B cell (primary cell): ENCODE data around the gene RAB42. TPM values are rescaled to one million over a fixed set of nuclear protein-coding genes. Genes with fewer than 3 reads are reported as not detected.

ENCODE experiments used
- ATAC-seq: fragments of 200-7000 bp; cut with Tn5 transposase; one replicate; pipeline ENCODE4 v1.10.0; 2021; ENCODE audit warnings: low read depth, mild to moderate bottlenecking, moderate number of reproducible peaks, moderate library complexity
- CTCF ChIA-PET: fragments of 350-600 bp; sonication (Branson Sonifier 250); formaldehyde crosslinking; loops from one replicate; lab custom pipeline; 2021; ENCODE audit warnings: antibody characterized with exemption, inconsistent platforms; lab: Charles Lee
- POLR2A ChIA-PET: fragments of 350-600 bp; sonication (Branson Sonifier 250); formaldehyde crosslinking; loops from one replicate; lab custom pipeline; 2021; ENCODE audit warnings: antibody characterized with exemption; lab: Charles Lee
- DNase-seq: peaks from one replicate; pipeline ENCODE4 v3.0.0; 2013
- H2AFZ ChIP-seq: 2 replicates; pipeline ENCODE4 v1.6.1; 2012; ENCODE audit warnings: mild to moderate bottlenecking, low read depth, low read length; ENCODE audit not compliant: insufficient read depth, poor library complexity, severe bottlenecking
- H3K27ac ChIP-seq, 2 donors: 1 replicate in 1 of 2; 2 replicates in 1 of 2; pipeline ENCODE4 v1.5.1; 2012 to 2013; ENCODE audit warnings: low read length in 2 of 2, mild to moderate bottlenecking in 2 of 2, moderate library complexity in 1 of 2
- H3K27me3 ChIP-seq, 4 experiments: fragments of 200-600 bp in 1 of 4; sonication (generic) in 1 of 4; replicated peaks in 1 of 4; 1 replicate in 2 of 4; 2 replicates in 2 of 4; pipeline versions ENCODE4 v1.6.1 to v1.7.0; 2013 to 2016; ENCODE audit warnings: low read length in 3 of 4, mild to moderate bottlenecking in 2 of 4, mixed read lengths in 1 of 4, moderate library complexity in 1 of 4; ENCODE audit not compliant: insufficient read depth in 4 of 4, control insufficient read depth in 3 of 4; ENCODE audit errors: control extremely low read depth in 1 of 4
- H3K36me3 ChIP-seq, 2 experiments: replicated peaks in 1 of 2; 1 replicate in 1 of 2; 2 replicates in 1 of 2; pipeline versions ENCODE4 v1.6.1 to v1.7.1; 2013; ENCODE audit warnings: low read length in 1 of 2; ENCODE audit not compliant: insufficient read depth in 2 of 2, control insufficient read depth in 1 of 2; ENCODE audit errors: control extremely low read depth in 1 of 2, extremely low read depth in 1 of 2
- H3K4me1 ChIP-seq, 2 donors: fragments of 200-600 bp in 1 of 2; sonication (generic) in 1 of 2; 1 replicate in 1 of 2; 2 replicates in 1 of 2; pipeline versions ENCODE4 v1.5.1 to v1.6.1; 2013 to 2017; ENCODE audit warnings: low read length in 2 of 2; ENCODE audit not compliant: control insufficient read depth in 2 of 2, insufficient read depth in 2 of 2
- H3K4me2 ChIP-seq: replicated peaks from 2 replicates; pipeline ENCODE3; 2012; ENCODE audit warnings: mild to moderate bottlenecking, low read depth, low read length; ENCODE audit not compliant: poor library complexity, severe bottlenecking
- H3K4me3 ChIP-seq, 5 experiments: fragments of 200-600 bp in 1 of 5; sonication (generic) in 1 of 5; 1 replicate in 3 of 5; 2 replicates in 2 of 5; pipeline versions ENCODE4 v1.5.1 to v1.7.0; 2011 to 2016; ENCODE audit warnings: low read length in 4 of 5, mild to moderate bottlenecking in 4 of 5, low read depth in 2 of 5, control low read depth in 1 of 5, moderate library complexity in 1 of 5; ENCODE audit not compliant: insufficient read depth in 1 of 5; ENCODE audit errors: control extremely low read depth in 1 of 5, extremely low read depth in 1 of 5
- H3K79me2 ChIP-seq: fragments of 200-600 bp; sonication (generic); one replicate; pipeline ENCODE4 v1.6.0; 2016; ENCODE audit warnings: low read length; ENCODE audit not compliant: control insufficient read depth, insufficient read depth
- H3K9ac ChIP-seq: fragments of 200-600 bp; sonication (generic); 2 replicates; pipeline ENCODE4 v1.6.1; 2017; ENCODE audit warnings: mild to moderate bottlenecking, low read length, moderate library complexity
- H3K9me3 ChIP-seq, 3 donors: one replicate each; pipeline versions ENCODE4 v1.6.1 to v1.7.1; 2013; ENCODE audit warnings: low read length in 2 of 3; ENCODE audit not compliant: control insufficient read depth in 2 of 3, insufficient read depth in 1 of 3; ENCODE audit errors: control extremely low read depth in 1 of 3
- H4K20me1 ChIP-seq: 2 replicates; pipeline ENCODE4 v1.6.0; 2012; ENCODE audit warnings: mild to moderate bottlenecking, low read length; ENCODE audit not compliant: insufficient read depth, control insufficient read depth, poor library complexity, severe bottlenecking
- H3K27ac Mint-ChIP-seq: one replicate; pipeline ENCODE4 v1.8.0; 2021; ENCODE audit warnings: mixed read lengths
- H3K27me3 Mint-ChIP-seq: one replicate; pipeline ENCODE4 v1.8.0; 2021; ENCODE audit warnings: mixed read lengths
- H3K4me1 Mint-ChIP-seq: one replicate; pipeline ENCODE4 v1.8.0; 2021; ENCODE audit warnings: mixed read lengths
- H3K4me3 Mint-ChIP-seq: one replicate; pipeline ENCODE4 v1.8.0; 2021; ENCODE audit warnings: mixed read lengths
- H3K9me3 Mint-ChIP-seq: one replicate; pipeline ENCODE4 v1.8.0; 2022; ENCODE audit warnings: mixed read lengths; ENCODE audit not compliant: insufficient read depth
- EZH2 ChIP-seq: IDR thresholded peaks from 2 replicates; pipeline ENCODE4 v1.6.1; 2012; ENCODE audit warnings: borderline replicate concordance, low read depth, mild to moderate bottlenecking, moderate library complexity, low read length; ENCODE audit not compliant: insufficient read depth, poor library complexity, severe bottlenecking
- WGBS: methylation state at CpG from one replicate; pipeline ENCODE4 v1.1.5; 2013; ENCODE audit warnings: missing lambda C conversion rate; ENCODE audit not compliant: insufficient coverage; 5-methylcytosine and 5-hydroxymethylcytosine counted together
- intact Hi-C: fragments of 100-400 bp; cut with micrococcal nuclease; formaldehyde crosslinking; loops from one replicate; pipeline ENCODE4 v1.10.0; 2022
- polyA plus RNA-seq: library from polyadenylated mRNA; depleted of rRNA; stranded (reverse); fragments of >200 nt; gene quantifications from 2 replicates; pipeline ENCODE4 v1.2.3, GENCODE V29; 2012
- total RNA-seq, 2 donors: library from RNA; stranded (reverse); fragments of 120-200 nt in 1 of 2; gene quantifications; 1 replicate in 1 of 2; 2 replicates in 1 of 2; pipeline versions ENCODE4 v1.2.3 to v1.2.4, GENCODE V29; 2013 to 2022
- TF ChIP-seq, protein P1 (sequence below): fragments of 200-600 bp; IDR thresholded peaks from one replicate; pipeline ENCODE4 v1.8.0; 2022; ENCODE audit warnings: antibody characterized with exemption, mild to moderate bottlenecking

Gene RAB42
- total and polyA plus RNA-seq, 2 donors (not counting 1 experiment from before 2014, with no cell fraction given): not detected

DNA sequence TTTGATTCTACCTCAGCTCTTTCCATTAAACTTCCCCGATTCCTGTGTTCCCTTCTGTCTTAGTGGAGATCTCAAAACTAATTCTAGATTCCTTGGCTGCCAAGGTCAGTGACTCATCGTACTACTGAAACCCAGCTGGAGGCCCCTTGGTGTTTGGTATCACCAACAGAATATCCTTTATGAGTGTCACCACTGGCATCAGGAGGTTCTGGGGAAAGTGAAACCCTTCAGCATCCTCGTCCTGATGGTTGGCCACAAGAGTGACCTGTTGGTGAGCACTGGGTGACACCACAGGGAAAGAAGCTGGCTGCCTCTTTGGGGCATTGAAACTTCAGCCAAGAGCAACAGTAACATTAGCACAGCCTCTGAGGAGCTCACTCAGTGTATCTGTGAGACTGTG, 9.6 kb downstream of the RAB42 start:
- Mint-ChIP-seq H3K9me3 (no peaks in the 10 kb centered on the region), H3K27me3 (no peaks in the 10 kb centered on the region), H3K4me3 (no peak overlapping the region), H3K27ac (no peak overlapping the region), H3K4me1 (no peaks in the 10 kb centered on the region)
- ATAC-seq: no peak
- H3K4me3 ChIP-seq: no peak overlapping the region
- intact Hi-C loops: no loop called here
- TF ChIP-seq EZH2: no peak
- TF ChIP-seq, protein P1, sequence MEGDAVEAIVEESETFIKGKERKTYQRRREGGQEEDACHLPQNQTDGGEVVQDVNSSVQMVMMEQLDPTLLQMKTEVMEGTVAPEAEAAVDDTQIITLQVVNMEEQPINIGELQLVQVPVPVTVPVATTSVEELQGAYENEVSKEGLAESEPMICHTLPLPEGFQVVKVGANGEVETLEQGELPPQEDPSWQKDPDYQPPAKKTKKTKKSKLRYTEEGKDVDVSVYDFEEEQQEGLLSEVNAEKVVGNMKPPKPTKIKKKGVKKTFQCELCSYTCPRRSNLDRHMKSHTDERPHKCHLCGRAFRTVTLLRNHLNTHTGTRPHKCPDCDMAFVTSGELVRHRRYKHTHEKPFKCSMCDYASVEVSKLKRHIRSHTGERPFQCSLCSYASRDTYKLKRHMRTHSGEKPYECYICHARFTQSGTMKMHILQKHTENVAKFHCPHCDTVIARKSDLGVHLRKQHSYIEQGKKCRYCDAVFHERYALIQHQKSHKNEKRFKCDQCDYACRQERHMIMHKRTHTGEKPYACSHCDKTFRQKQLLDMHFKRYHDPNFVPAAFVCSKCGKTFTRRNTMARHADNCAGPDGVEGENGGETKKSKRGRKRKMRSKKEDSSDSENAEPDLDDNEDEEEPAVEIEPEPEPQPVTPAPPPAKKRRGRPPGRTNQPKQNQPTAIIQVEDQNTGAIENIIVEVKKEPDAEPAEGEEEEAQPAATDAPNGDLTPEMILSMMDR: no peak
- no peak overlapping the region for H2AFZ ChIP-seq
- no peaks in the 10 kb centered on the region for H3K9me3 ChIP-seq
- no peak overlapping the region for H3K4me2 ChIP-seq
- no peak overlapping the region for H3K27ac ChIP-seq
- no peak for DNase-seq
- H3K36me3 ChIP-seq: peaks cover 6 to 30% of the 10 kb centered on the region in 2 experiments
- 82% methylated on average over 3 of the region's 3 CpGs for WGBS
- no peaks in the 10 kb centered on the region for H4K20me1 ChIP-seq
- no peaks in the 10 kb centered on the region for H3K27me3 ChIP-seq
- CTCF ChIA-PET: interaction anchor here (0.5 to 5.1 kb wide), 7 partner anchors 18 to 438 kb away, joined by 3 to 49 read pairs (median 9); no protein-coding TSS in a partner anchor
- no peak overlapping the region for H3K9ac ChIP-seq
- POLR2A ChIA-PET: interaction anchor here (1.2 kb wide), 1 partner anchor 103 kb away, joined by 3 read pairs; no protein-coding TSS in a partner anchor
- no peaks in the 10 kb centered on the region for H3K4me1 ChIP-seq
- H3K79me2 ChIP-seq: no peaks in the 10 kb centered on the region
